Measurements from ENCODE around the gene ZNF224. TPM values are rescaled to one million over a fixed set of nuclear protein-coding genes. Genes with fewer than 3 reads are reported as not detected.

The ZNF224 gene
- total RNA-seq, 4 donors from 2014 or later = 5.7 to 23.8 (median 8.2) TPM

DNA sequence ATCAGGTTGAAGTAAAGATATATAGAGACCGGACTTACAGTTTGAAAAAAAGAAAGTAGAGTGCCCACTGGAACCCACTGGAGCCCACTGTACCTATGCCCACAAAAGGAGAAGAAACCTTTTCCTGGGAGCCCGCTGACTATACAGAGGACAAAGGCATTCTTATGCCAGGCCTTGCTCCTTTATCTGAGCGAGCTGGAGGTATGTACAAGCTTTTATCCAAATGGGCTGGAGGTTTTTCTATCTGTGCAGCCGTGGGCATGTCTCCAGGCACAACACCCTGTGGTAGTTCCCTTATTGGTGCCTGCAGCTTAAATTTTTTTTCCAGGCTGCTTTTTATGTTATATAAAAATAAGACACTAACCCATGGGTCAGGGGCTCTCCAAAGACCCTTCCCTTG, 55.6 kb downstream of the ZNF224 start:
- peaks cover 39 to 100% (median 44%) of the 10 kb centered on the region in 3 donors for H3K36me3 ChIP-seq

DNA sequence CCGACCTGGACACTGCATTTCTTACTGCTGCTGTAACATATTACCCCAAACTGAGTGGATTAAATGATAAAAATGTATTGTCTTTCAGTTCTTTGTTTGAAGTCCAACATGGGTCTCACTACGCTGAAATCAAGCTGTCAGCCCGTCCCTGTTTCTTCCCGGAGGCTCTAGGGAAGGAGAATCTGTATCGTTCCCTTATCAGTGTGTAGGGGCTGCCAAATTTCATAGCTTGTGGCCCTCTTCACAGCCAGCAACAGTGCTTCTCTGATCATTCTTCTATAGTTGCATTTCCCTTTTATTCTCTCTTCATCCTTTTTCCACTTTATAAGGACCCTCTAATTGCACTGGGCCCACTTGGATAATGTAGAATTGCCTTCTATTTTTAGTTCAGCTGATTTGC, 57.3 kb downstream of the ZNF224 start:
- Histone ChIP-seq H3K4me1 (no peaks in the 10 kb centered on the region), H3K27me3 (no peaks in the 10 kb centered on the region), H3K27ac (no peak overlapping the region), H3K36me3 (peaks cover 41 to 100% (median 41%) of the 10 kb centered on the region in 3 donors), H3K9me3 (peaks cover 1 to 70% (median 48%) of the 10 kb centered on the region in 3 donors), H3K4me3 (no peak overlapping the region)
- no peak for DNase-seq
- no peak for TF ChIP-seq POLR2A (IDR thresholded peaks at IDR 0.05)
- 94 to 96% methylated on average over 5 of the region's 5 CpGs for WGBS, 2 donors
- intact Hi-C loops (cut with DNase I) = no loop called here

More for the DNA sequence above, 55.6 kb downstream of the ZNF224 start:
- Histone ChIP-seq H3K27ac (no peak overlapping the region), H3K9me3 (peaks cover 0 to 53% (median 32%) of the 10 kb centered on the region in 3 donors), H3K27me3 (no peaks in the 10 kb centered on the region), H3K4me1 (no peaks in the 10 kb centered on the region), H3K4me3 (no peak overlapping the region)
- 91 to 92% methylated on average over 3 to 4 of the region's 4 CpGs for WGBS, 2 donors
- TF ChIP-seq POLR2A (IDR thresholded peaks at IDR 0.05) = no peak
- TF ChIP-seq, protein P1, sequence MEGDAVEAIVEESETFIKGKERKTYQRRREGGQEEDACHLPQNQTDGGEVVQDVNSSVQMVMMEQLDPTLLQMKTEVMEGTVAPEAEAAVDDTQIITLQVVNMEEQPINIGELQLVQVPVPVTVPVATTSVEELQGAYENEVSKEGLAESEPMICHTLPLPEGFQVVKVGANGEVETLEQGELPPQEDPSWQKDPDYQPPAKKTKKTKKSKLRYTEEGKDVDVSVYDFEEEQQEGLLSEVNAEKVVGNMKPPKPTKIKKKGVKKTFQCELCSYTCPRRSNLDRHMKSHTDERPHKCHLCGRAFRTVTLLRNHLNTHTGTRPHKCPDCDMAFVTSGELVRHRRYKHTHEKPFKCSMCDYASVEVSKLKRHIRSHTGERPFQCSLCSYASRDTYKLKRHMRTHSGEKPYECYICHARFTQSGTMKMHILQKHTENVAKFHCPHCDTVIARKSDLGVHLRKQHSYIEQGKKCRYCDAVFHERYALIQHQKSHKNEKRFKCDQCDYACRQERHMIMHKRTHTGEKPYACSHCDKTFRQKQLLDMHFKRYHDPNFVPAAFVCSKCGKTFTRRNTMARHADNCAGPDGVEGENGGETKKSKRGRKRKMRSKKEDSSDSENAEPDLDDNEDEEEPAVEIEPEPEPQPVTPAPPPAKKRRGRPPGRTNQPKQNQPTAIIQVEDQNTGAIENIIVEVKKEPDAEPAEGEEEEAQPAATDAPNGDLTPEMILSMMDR (IDR thresholded peaks at IDR 0.05) = no peak
- intact Hi-C loops (cut with DNase I) = no loop called here
- DNase-seq = no peak

DNA sequence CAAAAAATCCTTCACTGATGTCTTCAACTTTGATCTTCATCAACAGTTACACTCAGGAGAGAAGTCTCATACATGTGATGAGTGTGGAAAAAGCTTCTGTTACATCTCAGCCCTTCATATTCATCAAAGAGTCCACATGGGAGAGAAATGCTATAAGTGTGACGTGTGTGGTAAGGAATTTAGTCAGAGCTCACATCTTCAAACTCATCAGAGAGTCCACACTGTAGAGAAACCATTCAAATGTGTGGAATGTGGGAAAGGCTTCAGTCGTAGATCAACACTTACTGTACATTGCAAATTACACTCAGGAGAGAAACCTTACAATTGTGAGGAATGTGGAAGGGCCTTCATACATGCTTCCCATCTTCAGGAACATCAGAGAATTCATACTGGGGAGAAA, 62.3 kb downstream of the ZNF224 start:
- no peak for DNase-seq
- Histone ChIP-seq H3K27me3 (no peaks in the 10 kb centered on the region), H3K4me3 (peak overlapping the region in 1 of 4 donors; percentile 33), H3K4me1 (no peaks in the 10 kb centered on the region), H3K9me3 (peaks cover 6 to 94% (median 84%) of the 10 kb centered on the region in 3 donors), H3K27ac (no peak overlapping the region), H3K36me3 (peaks cover 18 to 65% (median 23%) of the 10 kb centered on the region in 3 donors)
- intact Hi-C loops (cut with DNase I) = no loop called here
- WGBS, 2 donors = 92 to 94% methylated on average over 2 of the region's 2 CpGs
- TF ChIP-seq POLR2A (IDR thresholded peaks at IDR 0.05) = no peak
- TF ChIP-seq, protein P1 (IDR thresholded peaks at IDR 0.05) = no peak

Small RNAs within 50 kb of the gene (small RNA-seq; reads per million reads assigned to genes)
- gene RNU6-902P = 0 reads per million in 4 donors

Other genes with a start within 250 kb of the ZNF224 start
- 1 to 10 TPM; 1.3 to 1.7 (median 1.5) TPM for gene ZNF404, start 210.4 kb upstream of the ZNF224 start, total RNA-seq
- gene ZNF45, start 159.1 kb upstream of the ZNF224 start, total RNA-seq = 1 to 10 TPM; 5.0 to 8.4 (median 6.4) TPM
- gene ZNF221, start 143.1 kb upstream of the ZNF224 start, total RNA-seq = 10 to 100 TPM in 1 of 4 donors, 1 to 10 TPM in 3; 1.4 to 12.9 (median 2.2) TPM
- gene ZNF155, start 110.2 kb upstream of the ZNF224 start, total RNA-seq = 1 to 10 TPM; 2.0 to 7.1 (median 3.8) TPM
- 1 to 10 TPM; 1.1 to 6.3 (median 1.8) TPM for gene ZNF230, start 91.4 kb upstream of the ZNF224 start, total RNA-seq
- gene ZNF222, start 69.0 kb upstream of the ZNF224 start, total RNA-seq = 1 to 10 TPM; 1.1 to 6.7 (median 3.1) TPM
- 1 to 10 TPM; 2.7 to 4.9 (median 3.5) TPM for gene ZNF223, start 42.3 kb upstream of the ZNF224 start, total RNA-seq
- 1 to 10 TPM in 2 of 4 donors, under 1 TPM in 2; 0.44 to 1.9 (median 0.80) TPM for gene ZNF284, start 22.2 kb upstream of the ZNF224 start, total RNA-seq
- 1 to 10 TPM; 1.2 to 3.1 (median 2.4) TPM for gene ZNF225, start 19.0 kb downstream of the ZNF224 start, total RNA-seq
- gene ZNF234, start 47.2 kb downstream of the ZNF224 start, total RNA-seq = 1 to 10 TPM in 3 of 4 donors, under 1 TPM in 1; 0.88 to 8.4 (median 3.4) TPM
- 10 to 100 TPM in 3 of 4 donors, 1 to 10 TPM in 1; 9.9 to 23.8 (median 12.9) TPM for gene ZNF226, start 70.7 kb downstream of the ZNF224 start, total RNA-seq
- 10 to 100 TPM in 1 of 4 donors, 1 to 10 TPM in 3; 4.7 to 16.4 (median 8.8) TPM for gene ZNF227, start 118.2 kb downstream of the ZNF224 start, total RNA-seq
- under 1 TPM in 1 of 4 donors, not detected in 3; 0.57 TPM for gene ZNF233, start 165.5 kb downstream of the ZNF224 start, total RNA-seq
- 1 to 10 TPM; 1.8 to 3.6 (median 2.1) TPM for gene ZNF235, start 210.7 kb downstream of the ZNF224 start, total RNA-seq